Osteoblast (primary cell): ENCODE measurements around the gene MIP. TPM values are rescaled to one million over a fixed set of nuclear protein-coding genes. Genes with fewer than 3 reads are reported as not detected.

Source experiments
- DNase-seq: peaks from one replicate; pipeline ENCODE4 v3.0.0; 2011; ENCODE audit warnings: low spot score, mixed read lengths; ENCODE audit not compliant: insufficient read length; ENCODE audit errors: missing footprints
- H2AFZ ChIP-seq: 2 replicates; pipeline ENCODE4 v1.6.0; 2011; ENCODE audit warnings: mild to moderate bottlenecking, low read length
- H3K27ac ChIP-seq: 2 replicates; pipeline ENCODE4 v1.5.1; 2011; ENCODE audit warnings: mild to moderate bottlenecking, low read depth, low read length, moderate library complexity
- H3K27me3 ChIP-seq: 2 replicates; pipeline ENCODE4 v1.6.0; 2012; ENCODE audit warnings: mild to moderate bottlenecking, control low read depth, inconsistent platforms, low read length, moderate library complexity; ENCODE audit not compliant: insufficient read depth
- H3K36me3 ChIP-seq: 2 replicates; pipeline ENCODE4 v1.5.1; 2011; ENCODE audit warnings: mild to moderate bottlenecking, low read length, control low read depth, moderate library complexity; ENCODE audit not compliant: insufficient read depth
- H3K4me1 ChIP-seq: 2 replicates; pipeline ENCODE4 v1.5.1; 2011; ENCODE audit warnings: mild to moderate bottlenecking, low read length, control low read depth, moderate library complexity; ENCODE audit not compliant: insufficient read depth
- H3K4me2 ChIP-seq: 2 replicates; pipeline ENCODE4 v1.6.0; 2011; ENCODE audit warnings: mild to moderate bottlenecking, low read length; ENCODE audit not compliant: insufficient read depth
- H3K4me3 ChIP-seq: fragments of 200-600 bp; sonication (generic); 3 replicates; pipeline ENCODE4 v1.5.1; 2012; ENCODE audit warnings: mild to moderate bottlenecking, low read length, inconsistent platforms; ENCODE audit not compliant: insufficient read depth
- H3K79me2 ChIP-seq: 2 replicates; pipeline ENCODE4 v1.6.0; 2012; ENCODE audit warnings: mild to moderate bottlenecking, low read length, control low read depth, inconsistent platforms; ENCODE audit not compliant: insufficient read depth
- H3K9me3 ChIP-seq: 2 replicates; pipeline ENCODE4 v1.5.1; 2011; ENCODE audit warnings: low read depth, low read length, control low read depth
- H4K20me1 ChIP-seq: 2 replicates; pipeline ENCODE4 v1.6.0; 2012; ENCODE audit warnings: mild to moderate bottlenecking, low read length, control low read depth; ENCODE audit not compliant: insufficient read depth
- total RNA-seq: library from RNA; depleted of rRNA; stranded (reverse); fragments of >200 nt; gene quantifications from 2 replicates; pipeline ENCODE4 v1.2.3, GENCODE V29; 2012
- TF ChIP-seq, protein P1 (sequence below): IDR thresholded peaks from 2 replicates; pipeline ENCODE4 v1.5.1; 2011; ENCODE audit warnings: mild to moderate bottlenecking, low read depth, low read length, moderate library complexity; ENCODE audit errors: extremely low read depth

MIP gene
- total RNA-seq, 1 donor: not detected

DNA sequence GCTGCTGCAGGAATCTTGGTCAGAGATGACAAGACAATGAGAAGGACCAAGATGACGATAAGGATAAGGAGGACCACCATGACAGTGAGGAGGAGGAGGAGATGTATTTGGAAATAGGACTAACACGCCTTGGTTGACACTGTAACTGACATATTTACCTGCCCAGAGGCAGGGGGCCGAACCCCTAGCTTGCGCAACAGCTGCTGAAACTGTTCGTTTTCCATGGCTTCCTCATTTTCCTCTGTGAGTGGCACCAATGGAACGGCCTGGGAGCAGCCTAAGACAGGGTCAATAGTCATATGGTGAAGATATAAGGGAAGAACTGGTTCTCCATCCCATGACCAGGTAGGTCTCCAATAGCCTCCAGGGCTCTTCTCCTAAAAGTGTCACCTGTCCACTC lies 34.0 kb downstream of the MIP start:
- peaks cover 20% of the 10 kb centered on the region for H3K36me3 ChIP-seq
- TF ChIP-seq, protein P1, sequence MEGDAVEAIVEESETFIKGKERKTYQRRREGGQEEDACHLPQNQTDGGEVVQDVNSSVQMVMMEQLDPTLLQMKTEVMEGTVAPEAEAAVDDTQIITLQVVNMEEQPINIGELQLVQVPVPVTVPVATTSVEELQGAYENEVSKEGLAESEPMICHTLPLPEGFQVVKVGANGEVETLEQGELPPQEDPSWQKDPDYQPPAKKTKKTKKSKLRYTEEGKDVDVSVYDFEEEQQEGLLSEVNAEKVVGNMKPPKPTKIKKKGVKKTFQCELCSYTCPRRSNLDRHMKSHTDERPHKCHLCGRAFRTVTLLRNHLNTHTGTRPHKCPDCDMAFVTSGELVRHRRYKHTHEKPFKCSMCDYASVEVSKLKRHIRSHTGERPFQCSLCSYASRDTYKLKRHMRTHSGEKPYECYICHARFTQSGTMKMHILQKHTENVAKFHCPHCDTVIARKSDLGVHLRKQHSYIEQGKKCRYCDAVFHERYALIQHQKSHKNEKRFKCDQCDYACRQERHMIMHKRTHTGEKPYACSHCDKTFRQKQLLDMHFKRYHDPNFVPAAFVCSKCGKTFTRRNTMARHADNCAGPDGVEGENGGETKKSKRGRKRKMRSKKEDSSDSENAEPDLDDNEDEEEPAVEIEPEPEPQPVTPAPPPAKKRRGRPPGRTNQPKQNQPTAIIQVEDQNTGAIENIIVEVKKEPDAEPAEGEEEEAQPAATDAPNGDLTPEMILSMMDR: no peak
- H3K4me1 ChIP-seq: no peaks in the 10 kb centered on the region

DNA sequence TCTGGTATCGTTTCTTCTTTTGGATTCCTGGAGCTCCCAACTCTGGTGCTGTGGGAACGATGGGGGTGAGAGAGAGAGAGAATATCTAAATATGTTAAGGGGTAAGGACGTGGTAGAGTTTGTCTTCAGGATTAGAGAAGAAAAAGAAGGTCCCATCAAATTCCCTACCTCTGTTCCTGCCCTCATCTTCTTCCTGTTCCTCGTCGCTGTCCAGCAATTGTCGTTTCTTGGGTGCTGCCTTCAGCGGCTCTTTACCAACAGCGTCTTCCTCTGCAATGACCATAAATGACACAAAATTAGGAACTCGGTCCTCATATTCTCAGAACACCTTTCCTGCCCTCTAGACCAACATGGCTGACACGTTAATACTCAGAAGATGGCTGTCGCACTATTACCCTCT lies 36.7 kb downstream of the MIP start:
- no peak overlapping the region for H3K4me2 ChIP-seq
- no peaks in the 10 kb centered on the region for H4K20me1 ChIP-seq
- H3K4me3 ChIP-seq: no peak overlapping the region
- no peak overlapping the region for H3K27ac ChIP-seq
- no peaks in the 10 kb centered on the region for H3K27me3 ChIP-seq
- no peak for DNase-seq
- H3K79me2 ChIP-seq: no peaks in the 10 kb centered on the region
- TF ChIP-seq, protein P1: no peak
- H3K36me3 ChIP-seq: peaks cover 20% of the 10 kb centered on the region
- no peaks in the 10 kb centered on the region for H3K4me1 ChIP-seq
- H3K9me3 ChIP-seq: no peaks in the 10 kb centered on the region
- H2AFZ ChIP-seq: no peak overlapping the region

More for the DNA sequence above, 34.0 kb downstream of the MIP start:
- Histone ChIP-seq H3K79me2 (no peaks in the 10 kb centered on the region), H3K4me3 (no peak overlapping the region), H2AFZ (no peak overlapping the region), H3K27ac (no peak overlapping the region), H3K27me3 (no peaks in the 10 kb centered on the region), H4K20me1 (no peaks in the 10 kb centered on the region), H3K4me2 (no peak overlapping the region), H3K9me3 (no peaks in the 10 kb centered on the region)
- no peak for DNase-seq

DNA sequence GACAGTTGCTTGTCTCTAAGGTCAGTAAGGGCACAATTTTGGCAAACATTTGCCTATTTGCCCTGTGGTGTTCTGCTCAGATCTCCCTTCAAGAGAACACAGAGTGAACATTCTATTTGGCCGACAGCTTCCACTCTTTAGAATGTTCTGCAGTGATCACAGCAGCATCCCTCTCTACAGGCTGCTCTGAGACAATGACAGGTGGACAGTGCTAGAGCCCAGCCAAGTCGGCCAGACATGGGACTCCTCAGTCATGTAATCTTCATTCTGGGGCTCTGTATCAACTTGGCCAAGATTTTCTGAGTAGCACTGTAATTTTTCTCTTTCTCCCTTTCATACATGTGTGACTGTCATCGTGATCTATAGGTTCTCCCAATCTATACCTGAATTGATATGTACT lies 40.1 kb downstream of the MIP start:
- Histone ChIP-seq H3K27ac (no peak overlapping the region), H2AFZ (no peak overlapping the region), H3K27me3 (no peaks in the 10 kb centered on the region), H3K36me3 (peaks cover 10% of the 10 kb centered on the region), H3K79me2 (no peaks in the 10 kb centered on the region), H3K4me3 (no peak overlapping the region), H3K9me3 (no peaks in the 10 kb centered on the region), H4K20me1 (no peaks in the 10 kb centered on the region), H3K4me2 (no peak overlapping the region), H3K4me1 (no peaks in the 10 kb centered on the region)
- TF ChIP-seq, protein P1: no peak
- no peak for DNase-seq

DNA sequence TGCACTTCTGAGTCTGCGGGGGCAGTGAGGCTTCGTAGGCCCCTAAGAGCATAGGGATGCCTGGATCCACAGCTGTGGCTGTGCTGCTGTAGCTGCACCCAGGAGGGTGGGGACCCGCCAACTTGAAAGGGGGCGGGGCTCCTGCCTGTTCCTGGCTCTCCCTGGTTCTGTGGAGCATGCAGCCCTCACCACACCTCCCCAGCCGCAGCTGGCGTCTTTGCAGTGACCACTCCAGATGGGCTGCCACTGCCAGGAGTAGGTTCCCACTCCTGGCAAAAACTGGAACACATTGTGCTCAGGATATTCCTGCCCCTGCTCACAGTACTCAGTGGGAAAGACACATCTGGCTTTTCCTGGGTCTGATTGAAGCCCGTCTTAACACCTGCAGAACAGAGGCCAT lies 41.1 kb downstream of the MIP start:
- peaks cover 7% of the 10 kb centered on the region for H3K36me3 ChIP-seq
- no peak overlapping the region for H3K4me3 ChIP-seq
- DNase-seq: no peak
- H3K4me1 ChIP-seq: no peaks in the 10 kb centered on the region
- H3K4me2 ChIP-seq: no peak overlapping the region
- no peak overlapping the region for H2AFZ ChIP-seq
- no peaks in the 10 kb centered on the region for H4K20me1 ChIP-seq
- no peak overlapping the region for H3K27ac ChIP-seq
- no peaks in the 10 kb centered on the region for H3K9me3 ChIP-seq
- TF ChIP-seq, protein P1: no peak
- H3K27me3 ChIP-seq: no peaks in the 10 kb centered on the region
- no peaks in the 10 kb centered on the region for H3K79me2 ChIP-seq
